GM18867 (cell line): ENCODE data around the gene SCTR.

Experiments used
- ATAC-seq: cut with Tn5 transposase; IDR thresholded peaks from one replicate; pipeline ENCODE4 v1.9.1; 2021; ENCODE audit warnings: mild to moderate bottlenecking, moderate library complexity; ENCODE audit not compliant: unreplicated experiment

SCTR gene

DNA sequence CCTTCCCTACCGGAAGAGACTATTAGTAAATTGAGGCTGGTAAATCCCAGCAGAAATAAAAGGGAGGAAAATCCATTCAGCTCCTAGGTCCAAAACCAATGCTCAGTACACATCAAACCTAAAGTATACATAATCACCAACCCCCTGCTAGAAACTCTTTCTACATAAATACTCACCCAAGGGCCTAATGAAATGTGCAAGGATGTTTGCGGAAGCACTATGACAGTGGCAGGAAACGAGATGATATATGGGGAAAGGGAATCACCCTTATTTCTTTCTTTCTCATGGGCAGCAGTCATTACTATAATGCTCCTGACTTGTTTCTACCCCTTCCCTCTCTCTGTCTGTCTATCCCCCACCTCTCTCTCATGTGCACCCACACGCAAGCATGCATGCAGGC, 1.3 kb upstream of the SCTR start:
- ATAC-seq, result no peak

DNA sequence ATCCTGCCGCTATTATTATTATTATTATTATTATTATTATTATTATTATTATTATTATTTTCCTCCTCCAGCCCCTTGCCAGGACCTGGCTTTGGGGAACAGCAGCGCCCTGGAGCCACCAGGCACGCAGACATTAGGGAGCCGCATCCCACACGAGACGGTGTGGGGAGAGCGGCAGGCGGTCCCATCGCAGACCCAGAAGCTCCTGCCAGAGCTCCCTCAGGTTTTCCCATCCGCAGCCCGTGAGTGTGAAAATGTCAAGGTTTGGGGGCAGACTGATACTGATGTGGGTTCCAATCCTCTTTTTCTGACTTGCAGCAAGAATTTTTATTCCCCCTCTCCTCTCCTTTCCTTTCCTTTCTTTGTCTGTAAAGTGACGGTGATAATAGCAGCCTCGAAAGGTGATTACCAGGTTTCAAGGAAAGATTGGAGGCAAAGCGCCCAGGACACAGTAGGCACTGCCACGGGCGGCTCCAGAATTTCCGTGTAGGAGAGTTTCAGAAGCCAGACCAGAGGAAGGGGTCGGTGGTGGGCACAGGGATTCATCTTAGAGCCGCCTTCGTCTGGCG, 816 bp downstream of the SCTR start:
- no peak for ATAC-seq

DNA sequence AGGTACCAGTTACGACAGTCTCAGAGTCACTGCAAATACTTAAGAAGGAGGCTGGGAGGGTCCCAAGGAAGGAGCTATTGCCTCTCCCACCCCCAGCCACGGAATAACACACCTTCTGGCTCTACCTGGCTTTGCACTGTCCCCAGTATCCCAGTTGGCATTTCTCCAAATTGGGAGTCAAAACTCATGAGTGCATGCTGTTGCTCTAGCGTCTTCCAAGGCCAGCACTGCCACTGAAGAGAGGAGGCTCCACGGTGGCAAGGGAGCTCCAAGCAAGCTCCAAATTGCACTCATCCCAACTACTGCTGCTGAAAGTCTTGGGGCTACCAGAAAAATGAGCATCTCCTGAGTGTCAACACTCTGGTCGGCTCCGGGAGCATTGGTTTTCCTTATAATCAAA, 1.6 kb downstream of the SCTR start:
- ATAC-seq, result no peak

DNA sequence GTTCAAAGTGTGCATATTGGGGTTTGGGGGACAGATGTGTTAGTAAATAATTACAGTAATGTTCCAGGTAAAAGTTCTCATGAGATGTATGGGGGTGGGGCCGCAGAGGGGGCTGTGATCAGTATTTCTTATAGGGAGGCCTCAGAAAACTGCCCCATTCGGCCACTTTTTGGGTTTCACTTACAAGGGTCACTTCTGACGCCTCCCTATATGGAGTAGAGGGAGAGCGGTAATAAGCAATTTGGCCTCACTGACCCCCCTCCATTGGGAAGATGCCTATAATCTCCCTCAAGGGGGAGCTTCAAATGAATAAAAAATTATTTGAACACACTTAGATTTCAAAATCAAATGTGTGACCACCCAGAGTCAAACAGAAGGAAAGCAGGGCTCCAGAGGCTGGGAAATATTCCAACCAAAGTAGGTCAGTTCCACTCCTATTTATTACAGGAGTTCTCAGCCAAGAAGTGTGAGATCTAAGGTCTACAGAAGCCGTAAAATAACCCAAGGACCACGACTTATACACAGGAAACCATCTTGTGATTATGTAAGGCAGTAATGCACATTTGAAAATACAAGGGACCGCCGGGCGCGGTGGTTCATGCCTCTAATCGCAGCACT, 2.7 kb downstream of the SCTR start:
- ATAC-seq, result no peak

DNA sequence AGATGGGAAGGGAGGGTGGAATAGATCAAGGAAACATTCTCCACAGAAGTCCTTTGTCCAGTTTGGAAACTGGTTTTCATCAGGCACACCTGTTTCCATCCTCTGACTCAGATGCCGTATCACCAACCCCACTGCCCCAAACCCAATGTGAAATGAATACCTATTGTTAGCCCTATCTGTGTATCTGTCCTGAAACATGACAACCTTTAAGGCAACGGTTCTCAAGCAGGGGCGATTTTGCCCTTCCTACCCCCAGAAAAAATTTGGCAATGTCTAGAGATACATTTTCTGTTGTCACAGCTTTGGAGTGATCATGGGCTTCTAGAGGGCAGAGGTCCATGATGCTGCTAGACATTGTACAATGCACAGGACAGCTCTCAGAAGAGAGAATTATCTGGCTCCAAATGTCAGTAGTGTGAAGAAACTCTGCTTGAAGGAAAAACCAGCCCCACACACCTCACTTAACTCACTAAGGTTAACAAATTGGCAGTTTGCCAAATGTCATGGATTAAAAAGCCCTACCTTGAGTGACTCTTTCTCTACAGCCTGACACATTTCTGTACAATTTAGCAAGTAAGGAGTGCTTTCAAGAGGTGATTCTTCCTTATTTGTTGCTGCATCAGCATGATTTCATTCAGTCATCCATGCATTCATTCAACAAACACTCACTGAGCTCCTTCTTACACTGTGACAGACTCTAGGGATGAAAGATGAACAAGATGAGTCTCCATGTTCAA, 3.4 kb downstream of the SCTR start:
- no peak for ATAC-seq

DNA sequence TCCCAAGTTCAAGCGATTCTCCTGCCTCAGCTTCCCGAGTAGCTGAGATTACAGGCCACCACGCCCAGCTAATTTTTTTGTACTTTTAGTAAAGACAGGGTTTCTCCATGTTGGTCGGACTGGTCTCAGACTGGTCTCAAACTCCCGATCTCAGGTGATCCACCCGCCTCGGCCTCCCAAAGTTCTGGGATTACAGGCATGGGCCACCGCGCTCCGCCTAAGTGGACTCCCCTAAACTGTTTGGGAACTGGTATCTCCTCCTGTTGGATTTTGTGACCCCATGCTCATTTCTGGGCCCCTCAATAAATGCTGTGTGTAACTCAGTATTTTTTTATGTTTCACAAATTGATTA, 5.2 kb downstream of the SCTR start:
- no peak for ATAC-seq

DNA sequence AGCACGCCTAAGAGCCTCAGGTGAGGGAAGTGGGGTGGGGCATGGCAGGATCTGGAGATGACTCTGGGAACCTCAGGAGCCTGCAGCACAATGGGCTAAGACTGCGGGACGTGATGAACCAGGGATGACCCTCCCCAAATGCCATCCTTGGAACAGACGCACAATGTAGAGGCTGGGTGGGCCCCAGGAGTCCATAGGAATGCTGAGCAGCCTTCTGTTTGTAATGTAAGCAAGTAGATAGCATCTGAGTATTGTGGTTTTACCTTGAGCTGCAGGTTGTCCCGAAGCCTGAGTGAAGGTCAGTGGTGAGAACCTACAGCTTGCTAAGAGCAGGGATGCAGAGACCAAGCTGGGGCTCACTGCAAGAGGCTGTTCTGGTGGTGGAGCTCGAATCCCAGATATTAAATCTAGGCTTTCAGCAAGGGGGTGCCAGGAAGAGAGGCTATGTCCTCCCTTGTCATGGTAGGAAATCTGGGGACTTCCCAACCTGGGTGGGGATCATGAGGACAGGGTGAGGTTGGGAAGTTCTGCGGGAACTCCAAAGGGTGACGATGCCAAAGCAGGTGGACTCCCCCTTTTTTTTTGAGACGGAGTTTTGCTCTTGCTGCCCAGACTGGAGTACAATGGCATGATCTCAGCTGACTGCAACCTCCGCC, 5.8 kb downstream of the SCTR start:
- no peak for ATAC-seq

DNA sequence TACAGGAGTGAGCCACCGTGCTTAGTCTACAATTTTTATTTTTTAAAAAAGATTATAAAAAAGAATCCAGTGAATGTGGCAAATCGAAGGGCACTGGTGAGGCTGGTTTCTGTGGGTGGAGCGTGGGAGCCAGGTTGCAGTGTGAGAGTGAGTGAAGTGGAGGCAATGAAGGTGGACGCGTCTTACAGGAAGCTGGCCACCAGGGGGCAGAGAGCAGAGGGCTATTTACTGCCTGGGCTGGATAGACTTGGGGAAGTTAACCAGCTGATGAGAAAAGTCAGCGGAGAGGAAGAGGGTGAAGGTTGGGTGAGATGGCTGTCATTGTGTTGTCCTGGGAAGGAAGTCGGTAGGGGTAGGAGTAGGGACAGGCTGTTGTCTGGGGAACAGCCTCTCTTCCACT, 6.8 kb downstream of the SCTR start:
- ATAC-seq, result peak; percentile 96

DNA sequence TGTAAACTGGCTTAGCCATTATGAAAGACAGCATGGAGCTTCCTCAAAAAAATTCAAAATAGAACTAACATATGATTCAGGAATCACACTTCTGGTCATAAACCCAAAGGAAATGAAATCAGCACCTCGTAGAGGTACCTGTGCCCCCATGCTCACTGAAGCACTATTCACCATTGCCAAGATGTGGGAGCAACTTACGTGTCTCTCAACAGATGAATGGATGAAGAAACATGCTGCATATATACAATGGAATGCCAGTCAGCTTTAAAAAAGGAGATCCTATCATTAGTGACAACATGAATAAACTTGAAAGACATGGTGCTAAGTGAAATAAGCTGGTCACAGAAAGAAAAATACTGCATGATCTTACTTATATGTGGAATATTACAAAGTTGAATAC, 8.2 kb downstream of the SCTR start:
- no peak for ATAC-seq

DNA sequence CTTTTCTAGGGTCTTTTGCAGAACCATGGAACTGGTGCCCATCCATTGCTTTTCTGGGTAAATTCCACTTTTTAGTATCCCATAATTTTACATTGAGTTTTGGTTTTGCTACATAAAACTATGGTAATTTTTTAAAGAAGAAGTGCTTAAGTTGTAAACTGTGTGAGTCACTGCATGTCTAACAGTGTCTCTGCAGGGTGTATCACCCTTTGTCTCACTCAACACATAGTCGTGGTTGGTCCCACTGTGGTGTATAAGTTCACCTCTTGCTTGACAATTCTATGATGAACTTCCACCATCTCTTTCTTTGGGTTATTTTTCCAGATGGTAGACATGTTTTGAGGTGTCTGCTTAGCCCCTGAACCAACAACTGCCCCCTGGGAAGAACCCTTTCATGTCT, 10.5 kb downstream of the SCTR start:
- no peak for ATAC-seq

DNA sequence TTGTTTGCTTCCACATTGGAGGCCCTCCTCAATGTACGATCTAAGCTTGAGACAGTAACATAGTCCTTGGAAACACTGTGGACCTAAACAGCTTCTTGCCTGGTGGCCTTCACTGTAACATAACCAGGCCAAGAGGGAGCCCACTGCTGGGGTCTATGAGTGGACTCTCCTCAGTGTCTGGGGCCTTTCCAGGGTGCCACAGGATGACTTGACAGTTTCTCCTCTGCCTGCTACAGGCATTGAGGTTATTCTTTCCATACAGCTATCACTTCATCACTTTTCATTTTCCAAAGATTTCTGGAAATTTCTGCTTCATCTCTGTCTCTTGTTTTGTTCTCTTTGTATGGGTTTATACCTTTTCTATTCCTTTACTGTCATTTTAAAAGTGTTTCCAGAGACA, 11.3 kb downstream of the SCTR start:
- no peak for ATAC-seq

DNA sequence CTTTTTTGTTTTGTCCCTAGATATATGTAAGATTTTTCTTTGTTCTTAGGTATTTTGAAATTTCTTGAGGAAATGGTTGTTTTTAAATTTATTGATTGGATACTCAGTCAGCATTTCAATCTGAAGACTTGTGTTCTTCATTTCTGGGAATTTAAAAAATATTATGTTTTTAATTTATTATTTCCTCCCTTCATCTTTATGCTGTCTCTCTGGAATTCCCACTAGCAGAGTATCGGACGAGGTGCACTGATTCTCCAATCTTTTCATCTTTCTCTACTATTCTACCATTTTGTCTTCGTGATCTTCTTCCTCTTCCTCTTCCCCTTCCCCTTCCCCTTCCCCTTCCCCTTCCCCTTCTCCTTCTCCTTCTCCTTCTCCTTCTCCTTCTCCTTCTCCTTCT, 12.3 kb downstream of the SCTR start:
- no peak for ATAC-seq

DNA sequence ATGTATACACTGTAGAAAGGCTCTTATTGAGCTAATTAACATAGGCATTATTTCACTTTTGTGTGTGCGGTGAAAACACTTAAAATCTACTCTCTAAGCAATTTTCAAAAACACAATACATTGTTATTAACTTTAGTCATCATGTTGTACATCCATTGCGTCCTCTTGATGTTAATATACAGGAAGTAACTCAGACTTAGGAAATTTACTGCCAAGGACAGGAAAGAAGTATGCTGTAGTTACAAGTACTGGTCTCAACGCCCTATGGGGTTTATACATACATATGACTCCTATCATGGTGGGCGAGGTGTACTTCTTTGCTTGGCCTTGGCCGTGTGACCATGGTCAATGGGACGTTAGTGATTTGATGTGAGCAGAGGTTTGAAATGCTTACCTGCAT, 15.5 kb downstream of the SCTR start:
- no peak for ATAC-seq

DNA sequence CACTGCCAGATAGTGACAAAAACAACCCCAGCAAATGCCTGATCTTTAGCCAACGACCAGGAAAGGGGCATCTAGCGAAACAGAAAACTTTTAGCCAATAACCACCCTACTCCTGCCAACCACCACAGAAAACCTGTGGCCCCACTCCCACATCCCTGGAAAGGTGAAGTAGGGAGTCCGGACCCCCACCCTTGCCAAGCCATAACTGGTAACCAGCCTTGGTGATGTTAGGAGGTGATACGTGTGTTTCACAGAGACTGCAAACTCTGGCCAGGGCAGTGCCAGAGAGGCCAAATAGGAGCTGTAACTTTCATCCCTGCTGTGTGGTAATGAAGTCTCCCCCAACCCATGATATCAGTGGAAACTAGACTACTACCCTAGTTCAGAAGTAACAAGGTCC, 27.6 kb downstream of the SCTR start:
- no peak for ATAC-seq

DNA sequence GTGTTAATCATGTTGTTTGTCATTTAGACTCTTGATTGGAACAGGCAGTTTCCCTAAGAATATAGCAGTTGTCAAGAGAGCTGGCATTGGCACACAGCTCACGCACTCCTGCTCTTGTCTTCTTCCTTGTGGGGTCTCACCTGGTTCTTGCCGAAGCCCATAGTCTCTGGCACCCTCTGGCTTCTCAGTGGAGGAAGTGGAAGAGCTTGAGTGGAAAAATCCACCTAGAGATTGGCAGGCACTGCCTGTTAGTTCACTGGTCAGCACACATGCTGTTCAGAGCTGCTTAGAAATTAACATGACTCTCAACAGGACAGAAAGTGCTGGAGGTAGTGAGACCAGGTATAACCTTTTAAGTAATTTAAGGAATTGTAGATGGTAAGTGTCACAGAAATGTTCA, 28.3 kb downstream of the SCTR start:
- no peak for ATAC-seq

DNA sequence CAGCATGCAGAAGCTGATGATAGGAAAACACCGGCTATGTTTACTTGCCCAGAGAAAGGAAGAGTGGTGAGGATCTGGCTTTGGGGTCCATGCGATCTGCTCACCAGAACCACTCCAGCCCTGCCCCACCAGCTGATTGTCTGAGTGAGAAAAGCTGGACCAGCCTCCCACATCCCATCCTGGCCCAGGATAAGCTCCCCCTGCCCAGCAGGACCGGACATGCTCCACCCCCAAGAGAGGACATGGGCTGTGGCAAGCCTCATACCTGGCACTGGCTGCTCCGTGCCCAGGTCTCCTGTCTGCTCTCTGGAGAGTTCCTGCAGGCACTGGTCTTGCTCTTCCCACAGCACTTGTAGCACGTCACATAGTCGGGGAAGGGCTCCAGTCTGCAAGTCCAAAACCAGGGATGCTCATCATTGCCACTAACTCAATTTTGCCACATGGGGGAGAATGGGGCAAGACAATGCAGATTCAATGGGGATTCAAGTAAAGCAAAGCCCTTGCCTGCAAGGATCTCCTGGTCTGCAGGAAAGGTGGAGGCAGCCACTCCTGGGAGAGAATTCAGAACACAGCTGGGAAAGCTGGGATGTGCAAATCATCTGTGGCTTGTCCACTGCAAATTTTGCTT, 30.0 kb downstream of the SCTR start:
- no peak for ATAC-seq

DNA sequence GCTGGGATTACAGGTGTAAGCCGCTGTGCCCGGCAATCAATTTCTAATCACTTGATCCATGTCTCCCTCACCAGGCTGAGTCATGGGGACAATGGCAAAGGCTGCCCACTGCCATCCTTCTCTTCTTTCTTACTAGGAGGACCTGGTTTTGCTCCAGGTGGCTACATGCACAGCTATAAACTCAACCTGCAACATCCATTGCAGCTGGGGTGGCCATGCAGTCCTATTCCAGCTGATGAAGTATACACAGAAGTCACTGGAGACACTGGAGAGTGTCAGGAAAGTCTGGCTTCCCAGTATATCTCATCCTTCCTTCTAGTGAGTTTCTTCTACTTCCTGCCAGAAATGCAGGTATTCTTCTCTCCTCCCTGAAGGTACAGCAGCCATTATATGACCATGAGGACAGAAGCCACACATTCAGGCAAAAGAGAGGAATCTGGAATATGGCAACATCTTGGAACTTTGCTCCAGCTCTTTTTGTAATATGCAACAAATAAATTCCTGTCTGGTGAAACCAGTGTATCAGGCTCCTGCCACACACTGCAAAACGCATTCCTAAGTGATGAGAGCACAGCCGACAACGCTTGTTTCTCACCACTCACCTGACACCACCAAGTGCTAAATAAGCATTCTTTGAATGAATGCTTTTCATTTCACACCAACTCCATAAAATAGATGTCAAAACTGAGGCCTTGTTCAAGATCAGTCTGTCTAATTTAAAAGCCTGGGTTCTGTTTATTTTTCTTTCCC, 32.3 kb downstream of the SCTR start:
- no peak for ATAC-seq

DNA sequence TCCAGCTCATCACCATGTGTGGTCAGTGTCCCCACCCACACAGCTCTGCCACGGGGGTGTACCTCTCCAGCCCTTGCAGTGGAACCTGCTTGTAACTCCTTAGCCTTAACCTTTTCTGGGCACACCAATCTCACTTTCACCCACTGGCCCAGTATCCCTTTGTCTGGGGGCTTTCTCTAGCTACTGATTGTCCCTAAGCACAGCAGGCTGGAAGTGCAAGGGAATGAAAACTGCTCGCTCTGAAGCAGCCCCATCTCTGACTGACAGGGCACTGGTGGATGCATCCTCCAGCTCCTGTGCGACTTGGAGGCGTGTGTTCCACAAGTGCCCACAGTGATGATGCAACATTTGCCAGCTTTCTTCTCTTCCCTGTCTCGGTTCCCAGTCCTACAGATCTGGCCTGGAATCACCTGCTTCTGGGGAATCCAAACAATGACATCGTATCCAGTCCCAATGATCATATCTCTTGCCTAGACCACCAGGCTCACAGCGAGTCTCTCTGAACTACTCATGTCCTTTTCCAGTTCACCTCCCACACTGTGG, 33.6 kb downstream of the SCTR start:
- ATAC-seq, result no peak

DNA sequence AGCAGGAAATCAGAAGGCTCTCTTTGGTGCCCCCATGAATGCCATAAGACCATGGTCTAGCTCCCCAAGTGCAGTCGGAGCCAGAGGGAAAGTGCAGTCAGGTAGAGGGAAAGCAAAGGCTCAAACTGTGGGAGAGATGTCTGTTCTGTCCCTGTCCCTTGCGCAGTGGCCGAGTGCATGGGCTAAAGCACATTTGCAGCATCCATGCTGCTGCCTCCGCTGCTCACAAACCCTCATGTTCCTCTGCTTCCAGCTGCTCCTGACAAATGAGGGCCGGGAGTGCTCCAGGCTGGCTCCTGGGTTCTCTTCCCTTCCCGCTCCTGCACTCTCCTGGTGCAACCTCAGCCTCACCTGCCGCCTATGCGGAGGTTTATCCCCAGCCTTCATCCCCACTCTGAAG, 34.2 kb downstream of the SCTR start:
- no peak for ATAC-seq

DNA sequence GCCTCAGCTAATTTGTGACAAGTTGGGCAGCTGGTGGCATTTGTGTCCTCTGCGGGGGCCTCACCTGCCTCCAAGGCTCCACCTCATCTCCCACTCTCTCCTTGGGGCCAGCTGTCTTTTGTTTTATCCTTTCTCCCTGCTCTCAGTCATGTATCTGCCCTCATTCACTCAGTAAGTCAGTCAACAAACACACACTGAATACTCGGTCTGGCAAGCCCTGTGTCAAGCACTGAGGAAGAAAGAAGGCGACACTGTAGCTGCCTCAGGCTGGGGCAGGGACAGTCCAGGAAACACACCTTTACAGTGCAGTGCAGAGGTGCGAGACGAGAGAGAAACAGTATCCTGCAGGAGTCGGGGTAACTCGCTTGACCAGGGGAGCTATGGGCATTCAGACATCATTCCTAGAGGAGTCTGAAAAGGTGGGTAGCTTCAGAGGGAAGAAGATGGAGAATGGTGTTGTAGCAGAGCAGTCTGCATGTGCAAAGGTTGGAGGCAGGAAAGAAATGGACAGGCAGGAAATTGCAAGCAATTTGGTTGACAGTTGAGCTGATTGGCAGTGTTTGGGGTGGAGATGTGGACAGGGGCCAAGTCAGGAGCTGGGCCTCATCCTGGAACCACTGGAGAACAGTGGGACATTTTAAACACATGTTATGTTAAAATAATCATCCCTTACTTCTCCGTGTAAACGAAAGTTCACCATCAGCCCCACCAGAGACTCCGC, 34.9 kb downstream of the SCTR start:
- ATAC-seq, result no peak
